GM12878 (cell line): ENCODE data around the gene TNNT2. TPM values are rescaled to one million over a fixed set of nuclear protein-coding genes. Genes with fewer than 3 reads are reported as not detected.

Experiments used
- ATF3 ChIP-seq: IDR thresholded peaks from 2 replicates; pipeline ENCODE4 v1.6.1; 2011; ENCODE audit warnings: low read depth, mild to moderate bottlenecking, low read length, moderate library complexity, borderline replicate concordance; ENCODE audit errors: extremely low read depth
- CREM ChIP-seq: IDR thresholded peaks from 2 replicates; pipeline ENCODE4 v1.6.1; 2014; ENCODE audit warnings: antibody characterized with exemption, low read depth
- CUX1 ChIP-seq: IDR thresholded peaks from 2 replicates; pipeline ENCODE4 v1.6.1; 2012; ENCODE audit warnings: improper control_type of control experiment, low read depth, low read length; ENCODE audit not compliant: insufficient replicate concordance
- DPF2 ChIP-seq: fragments of 450-650 bp; IDR thresholded peaks from 2 replicates; pipeline ENCODE4 v1.6.1; 2017; ENCODE audit warnings: mild to moderate bottlenecking
- EP300 ChIP-seq, 2 experiments: fragments of 150-350 bp in 1 of 2; IDR thresholded peaks; 2 replicates each; pipeline ENCODE4 v1.6.1; 2011 to 2012; ENCODE audit warnings: low read depth in 2 of 2, low read length in 2 of 2, borderline replicate concordance in 1 of 2, improper control_type of control experiment in 1 of 2, inconsistent platforms in 1 of 2; ENCODE audit not compliant: control insufficient read depth in 1 of 2
- FOS ChIP-seq: IDR thresholded peaks from 3 replicates; pipeline ENCODE4 v1.6.1; 2011; ENCODE audit warnings: borderline replicate concordance; ENCODE audit not compliant: insufficient read length; ENCODE audit errors: extremely low read depth
- HDAC2 ChIP-seq: fragments of 200-600 bp; sonication (generic); IDR thresholded peaks from 2 replicates; pipeline ENCODE4 v1.6.1; 2017
- HDGF ChIP-seq: fragments of 450-650 bp; IDR thresholded peaks from 2 replicates; pipeline ENCODE4 v1.6.1; 2016; ENCODE audit warnings: antibody characterized with exemption
- PAX8 ChIP-seq: fragments of 450-650 bp; IDR thresholded peaks from 2 replicates; pipeline ENCODE4 v1.6.1; 2017; ENCODE audit warnings: mild to moderate bottlenecking, moderate library complexity
- POLR2AphosphoS2 ChIP-seq: IDR thresholded peaks from 2 replicates; pipeline ENCODE4 v1.6.1; 2011; ENCODE audit warnings: low read depth, mild to moderate bottlenecking, low read length, improper control_type of control experiment, moderate library complexity
- RUNX3 ChIP-seq: IDR thresholded peaks from 2 replicates; pipeline ENCODE4 v1.6.1; 2012; ENCODE audit warnings: low read length, inconsistent platforms
- SREBF2 ChIP-seq: IDR thresholded peaks from 2 replicates; pipeline ENCODE4 v1.6.1; 2012; ENCODE audit warnings: mild to moderate bottlenecking, low read length
- ZBTB33 ChIP-seq: fragments of 450-650 bp; IDR thresholded peaks from 2 replicates; pipeline ENCODE4 v1.6.1; 2017; ENCODE audit warnings: mild to moderate bottlenecking
- ZNF274 ChIP-seq: IDR thresholded peaks from one replicate; pipeline ENCODE4 v1.8.0; 2011; ENCODE audit not compliant: insufficient read length, insufficient read depth
- ZNF687 ChIP-seq: fragments of 450-650 bp; IDR thresholded peaks from 2 replicates; pipeline ENCODE4 v1.6.1; 2017; ENCODE audit warnings: mild to moderate bottlenecking, moderate library complexity
- polyA plus RNA-seq, 11 experiments: library from polyadenylated mRNA; depleted of rRNA in 4 of 11; unstranded in 6 of 11; stranded (reverse) in 5 of 11; fragments of >200 nt; fragmentation: Nextera tagmentation in 4 of 11; fragmentation: Illumina TruSeq in 1 of 11; extraction: Ambion mirVana in 4 of 11; extraction: Trizol in 1 of 11; gene quantifications; 1 replicate in 1 of 11; 2 replicates in 10 of 11; pipeline versions ENCODE4 v1.2.1 to v1.2.3, GENCODE V29; 2011 to 2016; ENCODE audit warnings: inconsistent platforms in 2 of 11, missing spikeins in 2 of 11, low read depth in 1 of 11
- total RNA-seq, 4 experiments: library from RNA; depleted of rRNA in 3 of 4; stranded (reverse); fragments of >200 nt in 3 of 4; fragmentation: Illumina TruSeq in 1 of 4; extraction: Trizol in 1 of 4; gene quantifications; 2 replicates each; pipeline versions ENCODE4 v1.2.1 to v1.2.3, GENCODE V29; 2013 to 2021
- TF ChIP-seq, protein P1 (sequence below): IDR thresholded peaks from 2 replicates; pipeline ENCODE4 v1.6.1; 2011; ENCODE audit warnings: mild to moderate bottlenecking, low read depth, low read length, moderate library complexity; ENCODE audit not compliant: insufficient replicate concordance

Gene TNNT2
- total and polyA plus RNA-seq, 10 of the 15 experiments (the other 5 are each of a cell fraction or from before 2014, with no cell fraction given) = 2.2 TPM; not detected in 9

- TF ChIP-seq CUX1 (no peak), FOS (no peak), POLR2AphosphoS2 (no peak), RUNX3 (peak; percentile 65), HDGF (0 out of 2 replicates have a peak, but pooled peaks have one; percentile 28), DPF2 (peak; percentile 94), EP300 (IDR thresholded peaks at IDR 0.05; ENCODE audit: borderline replicate concordance in 1 of 2, control insufficient read depth in 1 of 2, low read depth in 2 of 2, low read length in 2 of 2) (peak in 1 of 2 experiments; percentile 60; a peak in 1 of 4 replicates), PAX8 (no peak), ATF3 (no peak), HDAC2 (no peak), SREBF2 (no peak), ZBTB33 (no peak), CREM (no peak), ZNF274 (no peak), ZNF687 (peak; percentile 91)
- TF ChIP-seq, protein P1, sequence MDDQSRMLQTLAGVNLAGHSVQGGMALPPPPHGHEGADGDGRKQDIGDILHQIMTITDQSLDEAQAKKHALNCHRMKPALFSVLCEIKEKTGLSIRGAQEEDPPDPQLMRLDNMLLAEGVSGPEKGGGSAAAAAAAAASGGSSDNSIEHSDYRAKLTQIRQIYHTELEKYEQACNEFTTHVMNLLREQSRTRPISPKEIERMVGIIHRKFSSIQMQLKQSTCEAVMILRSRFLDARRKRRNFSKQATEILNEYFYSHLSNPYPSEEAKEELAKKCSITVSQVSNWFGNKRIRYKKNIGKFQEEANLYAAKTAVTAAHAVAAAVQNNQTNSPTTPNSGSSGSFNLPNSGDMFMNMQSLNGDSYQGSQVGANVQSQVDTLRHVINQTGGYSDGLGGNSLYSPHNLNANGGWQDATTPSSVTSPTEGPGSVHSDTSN = no peak
Observed at GRCh38 chr1:201405484-201405831, 28.0 kb upstream of the TNNT2 start (continued).
